Stomach (tissue), 19 donors: Measurements from ENCODE around the gene NTRK2. TPM values are rescaled to one million over a fixed set of nuclear protein-coding genes. Genes with fewer than 3 reads are reported as not detected.
A peak's percentile ranks its signal among the peaks of the same experiment; 100 is the strongest.

ENCODE experiments used
- DNase-seq, 2 donors: peaks; one replicate each; pipeline versions ENCODE4 v3.0.0 to v3.0.0-alpha.2; 2013 to 2019
- H3K27ac ChIP-seq, 5 donors: fragments of 200-600 bp in 4 of 5; sonication (generic) in 4 of 5; one replicate each; pipeline ENCODE4 v1.5.1; 2013 to 2019; ENCODE audit warnings: mild to moderate bottlenecking in 1 of 5, moderate library complexity in 1 of 5
- H3K27me3 ChIP-seq, 3 donors: fragments of 200-600 bp; sonication (generic); one replicate each; pipeline ENCODE4 v1.5.1; 2017 to 2019; ENCODE audit warnings: mixed run types in 1 of 3
- H3K36me3 ChIP-seq, 4 donors: fragments of 200-600 bp; sonication (generic); 1 replicate in 3 of 4; 2 replicates in 1 of 4; pipeline ENCODE4 v1.5.1; 2016 to 2019
- H3K4me1 ChIP-seq, 4 donors: fragments of 200-600 bp; sonication (generic); one replicate each; pipeline ENCODE4 v1.5.1; 2016 to 2019
- H3K4me3 ChIP-seq, 4 donors: fragments of 200-600 bp; sonication (generic) in 3 of 4; one replicate each; pipeline ENCODE4 v1.5.1; 2016 to 2019; ENCODE audit warnings: mild to moderate bottlenecking in 1 of 4
- H3K9me3 ChIP-seq, 4 donors: fragments of 200-600 bp; sonication (generic); one replicate each; pipeline ENCODE4 v1.5.1; 2016 to 2019
- CTCF ChIP-seq, 7 experiments: fragments of 450-650 bp in 4 of 7; fragments of 200-600 bp in 3 of 7; sonication (generic) in 3 of 7; IDR thresholded peaks; one replicate each; pipeline ENCODE4 v1.5.1; 2016 to 2019; ENCODE audit warnings: antibody characterized with exemption in 7 of 7, control low read depth in 2 of 7, mild to moderate bottlenecking in 1 of 7
- EP300 ChIP-seq: sonication (generic); formaldehyde crosslinking; IDR thresholded peaks from one replicate; pipeline ENCODE4 v1.6.1; 2017; ENCODE audit warnings: antibody characterized with exemption
- POLR2A ChIP-seq, 4 donors: fragments of 450-650 bp; IDR thresholded peaks; one replicate each; pipeline ENCODE4 v1.6.1; 2016; ENCODE audit warnings: antibody characterized with exemption in 4 of 4, control low read depth in 2 of 4, mild to moderate bottlenecking in 1 of 4, moderate library complexity in 1 of 4
- POLR2AphosphoS5 ChIP-seq, 3 donors: sonication (generic); formaldehyde crosslinking; IDR thresholded peaks; one replicate each; pipeline ENCODE4 v1.6.1; 2016; ENCODE audit warnings: antibody characterized with exemption in 3 of 3
- WGBS, 5 donors: extraction: QIAGEN DNeasy Blood & Tissue Kit in 3 of 5; methylation state at CpG; one replicate each; pipeline versions ENCODE4 v1.1.5 to v1.1.7; 2013 to 2018; 5-methylcytosine and 5-hydroxymethylcytosine counted together
- intact Hi-C: fragments of 100-400 bp; cut with DNase I; formaldehyde crosslinking; loops from one replicate; pipeline ENCODE4 v1.15.1; 2023; ENCODE audit warnings: low total_unique reads
- long read RNA-seq, 10 donors: transcript quantifications; one replicate each; lab custom pipeline, GENCODE V29; 2026
- polyA plus RNA-seq, 3 donors: library from polyadenylated mRNA; stranded (reverse); fragments of 200-250 nt; gene quantifications; one replicate each; pipeline ENCODE4 v1.2.3, GENCODE V29; 2013
- total RNA-seq, 5 donors: library from RNA; depleted of rRNA; stranded (reverse); fragments of >200 nt; gene quantifications; one replicate each; pipeline versions ENCODE4 v1.1.0 to v1.2.3, GENCODE V29; 2014 to 2016
- donor health status: healthy with polysubstance abuse.
- donor health status: Bipolar disorder and iron deficiency.
- donor health status: healthy.

NTRK2 gene
- 1 to 10 TPM; 1.4 to 8.8 (median 3.2) TPM for total RNA-seq
- polyA plus RNA-seq: 1 to 10 TPM in 1 of 3 donors, under 1 TPM in 2; 0.06 to 3.0 (median 0.15) TPM
- long read RNA-seq, donor 1: 0 reads
- long read RNA-seq, donor 2, full-length matches to known transcripts: 1 of 1 reads
- long read RNA-seq, donor 2, partial matches to known transcripts: 0 of 1 reads
- long read RNA-seq, donor 2, other reads (novel, unspliced or antisense): 0 of 1 reads
- long read RNA-seq, donor 3: 0 reads
- long read RNA-seq, donor 4: 0 reads
- long read RNA-seq, donor 5, full-length matches to known transcripts: 1 of 1 reads
- long read RNA-seq, donor 5, partial matches to known transcripts: 0 of 1 reads
- long read RNA-seq, donor 5, other reads (novel, unspliced or antisense): 0 of 1 reads
- long read RNA-seq, donor 6, full-length matches to known transcripts: 1 of 1 reads
- long read RNA-seq, donor 6, partial matches to known transcripts: 0 of 1 reads
- long read RNA-seq, donor 6, other reads (novel, unspliced or antisense): 0 of 1 reads
- long read RNA-seq, donor 7, full-length matches to known transcripts: 1 of 1 reads
- long read RNA-seq, donor 7, partial matches to known transcripts: 0 of 1 reads
- long read RNA-seq, donor 7, other reads (novel, unspliced or antisense): 0 of 1 reads
- long read RNA-seq, donor 8: 0 reads
- long read RNA-seq, donor 9: 0 reads
- long read RNA-seq, donor 10: 0 reads

GRCh38 chr9:84669288-84670137 is at the start of gene NTRK2:
Gene NTRK2, plus strand, starts transcription at chr9:84669729. Its CDS starts 1,020 bp downstream, at chr9:84670749.
- TF ChIP-seq POLR2AphosphoS5 (IDR thresholded peaks at IDR 0.05): no peak
- no peak for TF ChIP-seq CTCF (IDR thresholded peaks at IDR 0.05)
- TF ChIP-seq EP300: no peak
- H3K27ac ChIP-seq: peak within 1 kb of the TSS in 3 of 5 donors; percentile 10 to 49 (median 20)
- peak within 1 kb of the TSS; percentile 38 to 52 (median 46) for H3K4me3 ChIP-seq
- H3K9me3 ChIP-seq: no peaks in the 10 kb centered on the region
- WGBS, 5 donors: 1 to 2% (median 2%) methylated on average over 46 to 69 of the region's 69 CpGs
- intact Hi-C loops: no loop called here
- peaks cover 31 to 38% (median 34%) of the 10 kb centered on the region in 4 donors for H3K4me1 ChIP-seq
- H3K27me3 ChIP-seq: peaks cover 0 to 62% (median 44%) of the 10 kb centered on the region in 3 donors
- peak in 1 of 2 donors; percentile 69 for DNase-seq
- H3K36me3 ChIP-seq: no peaks in the 10 kb centered on the region

DNA sequence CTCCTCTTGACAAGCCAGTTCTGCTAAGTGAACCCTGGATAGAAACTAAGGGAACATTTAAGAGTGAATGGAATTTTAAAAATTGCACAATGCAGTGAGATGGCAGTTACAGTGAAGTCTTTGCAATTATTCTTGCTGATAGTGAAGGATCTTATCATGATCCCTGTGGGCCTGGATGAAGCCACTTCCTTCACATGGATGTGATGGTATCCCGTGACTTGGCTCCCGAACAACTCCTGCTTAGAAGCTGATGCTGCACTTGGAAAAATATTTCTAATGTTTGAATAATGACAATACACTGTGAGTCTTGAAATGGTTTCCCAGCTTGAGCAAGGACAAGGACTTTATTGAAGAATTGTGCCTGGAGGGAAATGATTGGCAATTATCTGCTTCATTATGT is 49.2 kb upstream of the NTRK2 start:
- 80 to 90% (median 85%) methylated on average over 2 of the region's 2 CpGs for WGBS, 5 donors
- no peaks in the 10 kb centered on the region for H3K36me3 ChIP-seq
- TF ChIP-seq POLR2A (IDR thresholded peaks at IDR 0.05) (no peak), EP300 (no peak), CTCF (IDR thresholded peaks at IDR 0.05) (no peak), POLR2AphosphoS5 (IDR thresholded peaks at IDR 0.05) (no peak)

DNA sequence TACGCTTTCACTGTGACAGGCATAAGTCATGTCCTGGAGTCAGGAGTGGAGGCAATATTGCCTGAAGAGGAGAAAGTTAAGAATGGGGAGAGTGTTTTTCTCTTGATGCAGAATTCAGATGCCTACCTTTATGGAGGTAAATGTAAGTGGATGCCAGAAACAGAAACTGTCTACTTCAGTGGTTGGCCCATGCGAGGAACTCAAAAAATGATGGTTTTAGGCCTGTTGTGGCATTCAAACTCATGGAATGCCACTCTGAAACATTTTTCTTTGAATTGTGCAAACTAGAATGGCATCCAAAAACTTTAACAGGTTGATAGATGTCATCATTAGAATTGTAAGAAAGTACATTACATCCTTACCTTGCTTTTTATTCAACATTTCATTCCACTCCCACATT is 47.7 kb upstream of the NTRK2 start:
- Histone ChIP-seq H3K36me3 (no peaks in the 10 kb centered on the region), H3K27me3 (no peaks in the 10 kb centered on the region), H3K4me1 (no peaks in the 10 kb centered on the region), H3K4me3 (no peak overlapping the region), H3K27ac (no peak overlapping the region), H3K9me3 (no peaks in the 10 kb centered on the region)
- 90 to 95% (median 91%) methylated on average over 2 of the region's 2 CpGs for WGBS, 5 donors
- intact Hi-C loops: no loop called here
- TF ChIP-seq POLR2A (IDR thresholded peaks at IDR 0.05) (no peak), CTCF (IDR thresholded peaks at IDR 0.05) (no peak), EP300 (no peak)
- DNase-seq: no peak

More for the DNA sequence above, 49.2 kb upstream of the NTRK2 start:
- Histone ChIP-seq H3K27ac (no peak overlapping the region), H3K27me3 (no peaks in the 10 kb centered on the region), H3K4me1 (no peaks in the 10 kb centered on the region), H3K9me3 (no peaks in the 10 kb centered on the region), H3K4me3 (no peak overlapping the region)
- intact Hi-C loops: no loop called here
- DNase-seq: peak in 1 of 2 donors; percentile 44

DNA sequence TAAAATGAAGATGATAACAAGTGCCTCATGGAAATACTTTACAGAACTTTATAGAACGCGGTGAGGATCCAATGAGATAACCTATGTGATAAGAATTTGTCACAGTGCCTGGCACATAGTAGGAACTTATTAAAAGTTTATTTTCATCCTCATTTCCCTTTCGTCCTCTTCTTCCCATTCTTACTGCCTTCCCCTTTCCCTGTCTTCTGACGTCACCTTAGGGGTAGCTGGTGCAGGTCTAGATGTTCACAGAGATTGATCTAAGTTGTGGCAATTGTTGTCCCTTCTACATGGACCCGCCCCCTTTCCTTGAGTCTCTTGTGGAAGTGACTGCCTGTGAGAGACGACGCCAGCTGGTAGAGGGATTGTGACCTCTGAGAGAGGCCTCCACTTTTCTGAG is 46.5 kb upstream of the NTRK2 start:
- 73 to 81% (median 79%) methylated on average over 7 of the region's 7 CpGs for WGBS, 5 donors
- no peaks in the 10 kb centered on the region for H3K36me3 ChIP-seq
- no peak overlapping the region for H3K27ac ChIP-seq
- TF ChIP-seq POLR2AphosphoS5 (IDR thresholded peaks at IDR 0.05) (no peak), CTCF (IDR thresholded peaks at IDR 0.05) (no peak), POLR2A (IDR thresholded peaks at IDR 0.05) (no peak), EP300 (no peak)
- H3K4me3 ChIP-seq: no peak overlapping the region
- H3K27me3 ChIP-seq: no peaks in the 10 kb centered on the region
- no peak for DNase-seq
- no peaks in the 10 kb centered on the region for H3K4me1 ChIP-seq
- intact Hi-C loops: no loop called here
- H3K9me3 ChIP-seq: no peaks in the 10 kb centered on the region
